Measurements from ENCODE around the gene TLE3. TPM values are rescaled to one million over a fixed set of nuclear protein-coding genes. Genes with fewer than 3 reads are reported as not detected.

Gene TLE3
- polyA plus RNA-seq, 1 of the 3 experiments (the other 2 are of a cell fraction) = 14.7 TPM

GRCh38 chr15:70086636-70087035, 11.1 kb downstream of the TLE3 start:
- Histone ChIP-seq H3K4me3 (ENCODE audit: low read depth in 2 of 2, low read length in 1 of 2) (no peak overlapping the region), H3K4me2 (no peak overlapping the region), H4K20me1 (ENCODE audit: insufficient read depth) (peaks cover 57% of the 10 kb centered on the region), H3F3A (replicated peaks; ENCODE audit: insufficient read depth) (no peaks in the 10 kb centered on the region), H3K9me2 (no peaks in the 10 kb centered on the region), H3K36me3 (replicated peaks in 1 of 2; ENCODE audit: control insufficient read depth in 1 of 2, insufficient read depth in 2 of 2, low read length in 1 of 2) (peaks cover 10 to 89% of the 10 kb centered on the region in 2 experiments), H3K79me2 (ENCODE audit: insufficient read depth) (peaks cover 14% of the 10 kb centered on the region; the same call in 1 of the 2 replicates), H3K9me3 (no peaks in the 10 kb centered on the region), H3K9ac (no peak overlapping the region), H3K4me1 (ENCODE audit: control insufficient read depth in 1 of 2, insufficient read depth in 2 of 2, low read depth in 1 of 2, low read length in 1 of 2) (peaks cover 0 to 48% of the 10 kb centered on the region in 2 experiments; a peak in 2 of 4 replicates), H3K27me3 (ENCODE audit: insufficient read depth) (no peaks in the 10 kb centered on the region), H2AFZ (ENCODE audit: low read depth) (no peak overlapping the region), H3K27ac (ENCODE audit: low read depth in 2 of 2, low read length in 1 of 2) (no peak overlapping the region)
- DNase-seq = no peak
- ChIA-PET CTCF (interaction anchor here (0.8 to 1.6 kb wide), 2 partner anchors 10 to 511 kb away, joined by 3 read pairs; no protein-coding TSS in a partner anchor), POLR2A (no interaction called here)
- TF ChIP-seq TCF12 (IDR thresholded peaks at IDR 0.05) = no peak
- no peak for TF ChIP-seq FOXJ3 (CRISPR knock-in tag; IDR thresholded peaks at IDR 0.05)
- TF ChIP-seq USF1 (IDR thresholded peaks at IDR 0.05; ENCODE audit: borderline replicate concordance, low read depth) = no peak
- no peak for TF ChIP-seq JUND (IDR thresholded peaks at IDR 0.05)
- no peak for TF ChIP-seq RCOR1 (IDR thresholded peaks at IDR 0.05; ENCODE audit: low read length)
- TF ChIP-seq TEAD4 (IDR thresholded peaks at IDR 0.05; ENCODE audit: borderline replicate concordance, insufficient read depth) = no peak
- TF ChIP-seq RXRA (IDR thresholded peaks at IDR 0.05; ENCODE audit: borderline replicate concordance, low read depth) = no peak
- TF ChIP-seq FOXM1 (IDR thresholded peaks at IDR 0.05; ENCODE audit: low read depth) = no peak
- no peak for TF ChIP-seq PBX3 (IDR thresholded peaks at IDR 0.05)
- no peak for TF ChIP-seq MAX (IDR thresholded peaks at IDR 0.05; ENCODE audit: low read depth)
- no peak for TF ChIP-seq ELF1 (IDR thresholded peaks at IDR 0.05)
- TF ChIP-seq GABPA (IDR thresholded peaks at IDR 0.05; ENCODE audit: low read depth) = no peak
- no peak for TF ChIP-seq SMC3 (IDR thresholded peaks at IDR 0.05; ENCODE audit: low read depth, low read length)
- TF ChIP-seq NRF1 (IDR thresholded peaks at IDR 0.05; ENCODE audit: low read depth, low read length) = no peak
- 94% methylated on average over 5 of the region's 5 CpGs for WGBS (ENCODE audit: low lambda C conversion rate)

GRCh38 chr15:70084461-70084860, 13.3 kb downstream of the TLE3 start:
- DNase-seq = no peak
- Histone ChIP-seq H3F3A (replicated peaks; ENCODE audit: insufficient read depth) (no peaks in the 10 kb centered on the region), H2AFZ (ENCODE audit: low read depth) (no peak overlapping the region), H3K27ac (ENCODE audit: low read depth in 2 of 2, low read length in 1 of 2) (no peak overlapping the region), H3K4me2 (no peak overlapping the region), H4K20me1 (ENCODE audit: insufficient read depth) (peaks cover 42% of the 10 kb centered on the region), H3K4me1 (ENCODE audit: control insufficient read depth in 1 of 2, insufficient read depth in 2 of 2, low read depth in 1 of 2, low read length in 1 of 2) (peaks cover 0 to 31% of the 10 kb centered on the region in 2 experiments; a peak in 2 of 4 replicates), H3K79me2 (ENCODE audit: insufficient read depth) (peaks cover 9% of the 10 kb centered on the region; the same call in 1 of the 2 replicates), H3K9me2 (no peaks in the 10 kb centered on the region), H3K9ac (no peak overlapping the region), H3K36me3 (replicated peaks in 1 of 2; ENCODE audit: control insufficient read depth in 1 of 2, insufficient read depth in 2 of 2, low read length in 1 of 2) (peaks cover 10 to 89% of the 10 kb centered on the region in 2 experiments), H3K4me3 (ENCODE audit: low read depth in 2 of 2, low read length in 1 of 2) (no peak overlapping the region), H3K9me3 (no peaks in the 10 kb centered on the region), H3K27me3 (ENCODE audit: insufficient read depth) (no peaks in the 10 kb centered on the region)
- CTCF ChIA-PET = interaction anchor here (0.9 to 1.2 kb wide), 3 partner anchors 12 to 17 kb away, joined by 3 read pairs; partner anchors contain the start of gene TLE3
- POLR2A ChIA-PET = no interaction called here
- WGBS (ENCODE audit: low lambda C conversion rate) = 92% methylated on average over 6 of the region's 6 CpGs
- TF ChIP-seq TCF12 (IDR thresholded peaks at IDR 0.05) = no peak
- TF ChIP-seq IRF3 (IDR thresholded peaks at IDR 0.05; ENCODE audit: low read depth, low read length) = no peak
- TF ChIP-seq FOXM1 (IDR thresholded peaks at IDR 0.05; ENCODE audit: low read depth) = no peak
- no peak for TF ChIP-seq GABPA (IDR thresholded peaks at IDR 0.05; ENCODE audit: low read depth)
- TF ChIP-seq USF1 (IDR thresholded peaks at IDR 0.05; ENCODE audit: borderline replicate concordance, low read depth) = no peak
- TF ChIP-seq PBX3 (IDR thresholded peaks at IDR 0.05) = no peak
- no peak for TF ChIP-seq SMC3 (IDR thresholded peaks at IDR 0.05; ENCODE audit: low read depth, low read length)
- TF ChIP-seq MAX (IDR thresholded peaks at IDR 0.05; ENCODE audit: low read depth) = no peak
- TF ChIP-seq MEF2A (IDR thresholded peaks at IDR 0.05; ENCODE audit: borderline replicate concordance, low read depth) = no peak
- no peak for TF ChIP-seq SIN3A (IDR thresholded peaks at IDR 0.05; ENCODE audit: borderline replicate concordance, low read depth, low read length)
- TF ChIP-seq CHD2 (IDR thresholded peaks at IDR 0.05; ENCODE audit: low read length, partially characterized antibody) = no peak
- no peak for TF ChIP-seq NRF1 (IDR thresholded peaks at IDR 0.05; ENCODE audit: low read depth, low read length)
- no peak for TF ChIP-seq RXRA (IDR thresholded peaks at IDR 0.05; ENCODE audit: borderline replicate concordance, low read depth)
